Muscle of back (tissue), 11 donors: ENCODE data around the gene MED9. TPM values are rescaled to one million over a fixed set of nuclear protein-coding genes. Genes with fewer than 3 reads are reported as not detected.

Experiments
- DNase-seq, 3 donors: peaks; one replicate each; pipeline versions ENCODE4 v3.0.0 to v3.0.0-alpha.2; 2013
- polyA plus RNA-seq, 10 donors: library from polyadenylated mRNA; unstranded; fragments of 120-200 nt; gene quantifications; one replicate each; pipeline ENCODE4 v1.2.1, GENCODE V29; 2013; ENCODE audit not compliant: insufficient read length in 10 of 10

The MED9 gene
- polyA plus RNA-seq, 10 donors: 12.5 to 17.5 (median 14.5) TPM

- DNase-seq: no peak
Measured at GRCh38 chr17:17502741-17503565, 26.2 kb downstream of the MED9 start.

- peak in 2 of 3 donors; percentile 78 to 92 for DNase-seq
Measured at GRCh38 chr17:17503566-17504130, 26.8 kb downstream of the MED9 start.

GRCh38 chr17:17504341-17505140, 27.7 kb downstream of the MED9 start:
- peak in 1 of 3 donors; percentile 9 for DNase-seq

GRCh38 chr17:17505151-17505550, 28.4 kb downstream of the MED9 start:
- peak in 1 of 3 donors; percentile 7 for DNase-seq

- DNase-seq: peak in 1 of 3 donors; percentile 7
Measured at GRCh38 chr17:17505610-17506171, 28.9 kb downstream of the MED9 start.

GRCh38 chr17:17506181-17506741, 29.5 kb downstream of the MED9 start:
- DNase-seq: no peak

- DNase-seq: peak; percentile 60 to 72 (median 64)
Measured at GRCh38 chr17:17506893-17507464, 30.2 kb downstream of the MED9 start.

GRCh38 chr17:17507465-17508011, 30.7 kb downstream of the MED9 start:
- no peak for DNase-seq

GRCh38 chr17:17508019-17508535, 31.3 kb downstream of the MED9 start:
- no peak for DNase-seq

- DNase-seq: peak in 1 of 3 donors; percentile 57
Measured at GRCh38 chr17:17508646-17509591, 32.1 kb downstream of the MED9 start.

- no peak for DNase-seq
Measured at GRCh38 chr17:17509601-17510425, 33.0 kb downstream of the MED9 start.

GRCh38 chr17:17510456-17511292, 33.9 kb downstream of the MED9 start:
- DNase-seq: no peak

GRCh38 chr17:17511293-17511741, 34.5 kb downstream of the MED9 start:
- DNase-seq: no peak

- peak in 1 of 3 donors; percentile 55 for DNase-seq
Measured at GRCh38 chr17:17511881-17512858, 35.4 kb downstream of the MED9 start.

GRCh38 chr17:17512866-17513265, 36.1 kb downstream of the MED9 start:
- DNase-seq: no peak

- no peak for DNase-seq
Measured at GRCh38 chr17:17513626-17514025, 36.8 kb downstream of the MED9 start.
